MM.1S (cell line): ENCODE measurements around the gene RASGRP2.

Source experiments
- CTCF ChIP-seq: fragments of 300-600 bp; sonication (generic); IDR thresholded peaks from 2 replicates; pipeline ENCODE4 v1.5.1; 2016; ENCODE audit warnings: antibody characterized with exemption, low read length, mixed read lengths
- EZH2 ChIP-seq: fragments of 300-600 bp; sonication (generic); optimal IDR thresholded peaks from 2 replicates; pipeline ENCODE3; 2017; ENCODE audit warnings: low read depth, mild to moderate bottlenecking, antibody characterized with exemption, low read length, mixed read lengths

GRCh38 chr11:64743591-64744543, at the start of gene RASGRP2:
- TF ChIP-seq CTCF (peak; percentile 63), EZH2 (no peak)
